GM23338 (cell line): ENCODE measurements around the gene GRIN2D. TPM values are rescaled to one million over a fixed set of nuclear protein-coding genes. Genes with fewer than 3 reads are reported as not detected.

Experiments used
- ATAC-seq: fragments of 200-7000 bp; cut with Tn5 transposase; 3 replicates; pipeline ENCODE4 v1.9.1; 2020
- DNase-seq: peaks from one replicate; pipeline ENCODE4 v3.0.0-alpha.2; 2015; ENCODE audit warnings: low spot score
- H2AFZ ChIP-seq: fragments of 200-600 bp; sonication (generic); 2 replicates; pipeline ENCODE4 v1.8.0; 2016; ENCODE audit warnings: antibody characterized with exemption, mild to moderate bottlenecking, moderate library complexity
- H3F3A ChIP-seq: fragments of 200-600 bp; sonication (generic); replicated peaks from 2 replicates; pipeline ENCODE4 v1.8.0; 2017; ENCODE audit warnings: antibody characterized with exemption, mixed run types, low read depth
- H3K27ac ChIP-seq: fragments of 200-600 bp; sonication (generic); 2 replicates; pipeline ENCODE4 v1.6.1; 2016; ENCODE audit warnings: low read depth
- H3K27me3 ChIP-seq: fragments of 200-600 bp; sonication (generic); 2 replicates; pipeline ENCODE4 v1.8.0; 2016; ENCODE audit warnings: mild to moderate bottlenecking, mixed run types, moderate library complexity; ENCODE audit not compliant: insufficient read depth
- H3K36me3 ChIP-seq: fragments of 200-600 bp; sonication (generic); 2 replicates; pipeline ENCODE4 v1.8.0; 2016; ENCODE audit warnings: mild to moderate bottlenecking; ENCODE audit not compliant: insufficient read depth
- H3K4me1 ChIP-seq: fragments of 200-600 bp; sonication (generic); 2 replicates; pipeline ENCODE4 v1.8.0; 2016; ENCODE audit warnings: mild to moderate bottlenecking, moderate library complexity; ENCODE audit not compliant: insufficient read depth
- H3K4me2 ChIP-seq: fragments of 200-600 bp; sonication (generic); 2 replicates; pipeline ENCODE4 v1.7.1; 2017; ENCODE audit warnings: mixed run types
- H3K4me3 ChIP-seq: fragments of 200-600 bp; sonication (generic); 2 replicates; pipeline ENCODE4 v1.6.1; 2016; ENCODE audit warnings: mixed run types
- H3K79me2 ChIP-seq: fragments of 200-600 bp; sonication (generic); replicated peaks from 2 replicates; pipeline ENCODE4 v1.8.0; 2017; ENCODE audit warnings: mild to moderate bottlenecking; ENCODE audit not compliant: insufficient read depth
- H3K9me2 ChIP-seq: fragments of 200-600 bp; sonication (generic); 2 replicates; pipeline ENCODE4 v1.8.0; 2017; ENCODE audit not compliant: insufficient read depth
- H4K20me1 ChIP-seq: fragments of 200-600 bp; sonication (generic); replicated peaks from 2 replicates; pipeline ENCODE4 v1.8.0; 2017; ENCODE audit warnings: mild to moderate bottlenecking; ENCODE audit not compliant: insufficient read depth
- H3K27ac Mint-ChIP-seq: 2 replicates; pipeline ENCODE4 v1.8.0; 2020; ENCODE audit warnings: inconsistent platforms, mild to moderate bottlenecking, moderate library complexity, mixed read lengths
- H3K27me3 Mint-ChIP-seq: 3 replicates; pipeline ENCODE4 v1.8.0; 2022; ENCODE audit warnings: low read depth, mild to moderate bottlenecking, moderate library complexity, mixed read lengths, inconsistent platforms; ENCODE audit not compliant: insufficient read depth, poor library complexity
- H3K36me3 Mint-ChIP-seq: 3 replicates; pipeline ENCODE4 v1.8.0; 2021; ENCODE audit warnings: low read depth, mild to moderate bottlenecking, inconsistent platforms, moderate library complexity, mixed read lengths
- H3K4me1 Mint-ChIP-seq: 3 replicates; pipeline ENCODE4 v1.8.0; 2020; ENCODE audit warnings: mild to moderate bottlenecking, inconsistent platforms, mixed read lengths
- H3K4me3 Mint-ChIP-seq: 3 replicates; pipeline ENCODE4 v1.8.0; 2021; ENCODE audit warnings: moderate library complexity, mild to moderate bottlenecking, inconsistent platforms, mixed read lengths
- H3K9me3 Mint-ChIP-seq: 3 replicates; pipeline ENCODE4 v1.8.0; 2020; ENCODE audit warnings: moderate library complexity, mild to moderate bottlenecking, inconsistent platforms, mixed read lengths
- CREB1 ChIP-seq: fragments of 250-450 bp; sonication (Bioruptor Pico); IDR thresholded peaks from 2 replicates; pipeline ENCODE4 v1.5.0; 2020; ENCODE audit warnings: low read depth, mild to moderate bottlenecking, moderate library complexity
- EZH2phosphoT487 ChIP-seq: fragments of 200-600 bp; sonication (generic); IDR thresholded peaks from one replicate; pipeline ENCODE4 v1.8.1; 2018; ENCODE audit warnings: antibody characterized with exemption; ENCODE audit not compliant: unreplicated experiment
- JUNB ChIP-seq: IDR thresholded peaks from one replicate; pipeline ENCODE4 v1.6.1; 2016; ENCODE audit warnings: antibody characterized with exemption; ENCODE audit not compliant: unreplicated experiment
- ZNF114 ChIP-seq: fragments of 250-450 bp; sonication (Bioruptor Pico); IDR thresholded peaks from 2 replicates; pipeline ENCODE4 v1.5.0; 2020; ENCODE audit warnings: mild to moderate bottlenecking, moderate library complexity
- ZNF331 ChIP-seq: fragments of 250-450 bp; sonication (Bioruptor Pico); IDR thresholded peaks from 2 replicates; pipeline ENCODE4 v1.5.0; 2020; ENCODE audit warnings: low read depth, mild to moderate bottlenecking, moderate library complexity
- polyA plus RNA-seq: library from polyadenylated mRNA; unstranded; fragments of >200 nt; fragmentation: Nextera tagmentation; extraction: Ambion mirVana; gene quantifications from 2 replicates; pipeline ENCODE4 v1.2.1, GENCODE V29; 2016
- total RNA-seq: library from RNA; depleted of rRNA; stranded (reverse); fragments of >200 nt; shearing (Covaris generic); gene quantifications from 2 replicates; pipeline ENCODE4 v1.2.3, GENCODE V29; 2014
- TF ChIP-seq, protein P1 (sequence below): fragments of 250-450 bp; sonication (Bioruptor Pico); IDR thresholded peaks from 2 replicates; pipeline ENCODE4 v1.5.0; 2020; ENCODE audit warnings: mild to moderate bottlenecking, moderate library complexity

GRIN2D gene
- total and polyA plus RNA-seq, 2 experiments from 2014 or later, result 4.4 to 20.0 TPM

DNA sequence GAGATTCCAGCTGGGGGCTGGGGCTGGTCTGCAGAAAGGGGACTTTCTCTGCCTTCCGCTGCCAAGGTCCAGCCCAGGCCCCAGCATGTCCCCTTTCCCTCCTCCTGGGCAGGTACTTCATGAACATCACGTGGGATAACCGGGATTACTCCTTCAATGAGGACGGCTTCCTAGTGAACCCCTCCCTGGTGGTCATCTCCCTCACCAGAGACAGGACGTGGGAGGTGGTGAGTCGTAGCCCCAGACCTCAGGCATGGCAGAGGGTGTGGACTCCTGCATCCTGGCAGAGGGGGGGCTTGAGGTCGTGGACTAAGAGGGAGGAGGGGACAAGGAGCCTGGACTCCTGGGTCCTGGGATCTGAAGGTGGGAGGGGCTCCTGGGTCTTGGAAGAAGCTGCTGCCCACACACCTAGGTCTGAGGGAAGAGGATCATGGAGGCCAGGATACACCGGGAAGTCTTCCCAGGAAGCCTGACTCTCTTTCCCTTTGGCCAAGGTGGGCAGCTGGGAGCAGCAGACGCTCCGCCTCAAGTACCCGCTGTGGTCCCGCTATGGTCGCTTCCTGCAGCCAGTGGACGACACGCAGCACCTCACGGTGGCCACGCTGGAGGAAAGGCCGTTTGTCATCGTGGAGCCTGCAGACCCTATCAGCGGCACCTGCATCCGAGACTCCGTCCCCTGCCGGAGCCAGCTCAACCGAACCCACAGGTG, 20.6 kb downstream of the GRIN2D start (continued):
- TF ChIP-seq, protein P1, sequence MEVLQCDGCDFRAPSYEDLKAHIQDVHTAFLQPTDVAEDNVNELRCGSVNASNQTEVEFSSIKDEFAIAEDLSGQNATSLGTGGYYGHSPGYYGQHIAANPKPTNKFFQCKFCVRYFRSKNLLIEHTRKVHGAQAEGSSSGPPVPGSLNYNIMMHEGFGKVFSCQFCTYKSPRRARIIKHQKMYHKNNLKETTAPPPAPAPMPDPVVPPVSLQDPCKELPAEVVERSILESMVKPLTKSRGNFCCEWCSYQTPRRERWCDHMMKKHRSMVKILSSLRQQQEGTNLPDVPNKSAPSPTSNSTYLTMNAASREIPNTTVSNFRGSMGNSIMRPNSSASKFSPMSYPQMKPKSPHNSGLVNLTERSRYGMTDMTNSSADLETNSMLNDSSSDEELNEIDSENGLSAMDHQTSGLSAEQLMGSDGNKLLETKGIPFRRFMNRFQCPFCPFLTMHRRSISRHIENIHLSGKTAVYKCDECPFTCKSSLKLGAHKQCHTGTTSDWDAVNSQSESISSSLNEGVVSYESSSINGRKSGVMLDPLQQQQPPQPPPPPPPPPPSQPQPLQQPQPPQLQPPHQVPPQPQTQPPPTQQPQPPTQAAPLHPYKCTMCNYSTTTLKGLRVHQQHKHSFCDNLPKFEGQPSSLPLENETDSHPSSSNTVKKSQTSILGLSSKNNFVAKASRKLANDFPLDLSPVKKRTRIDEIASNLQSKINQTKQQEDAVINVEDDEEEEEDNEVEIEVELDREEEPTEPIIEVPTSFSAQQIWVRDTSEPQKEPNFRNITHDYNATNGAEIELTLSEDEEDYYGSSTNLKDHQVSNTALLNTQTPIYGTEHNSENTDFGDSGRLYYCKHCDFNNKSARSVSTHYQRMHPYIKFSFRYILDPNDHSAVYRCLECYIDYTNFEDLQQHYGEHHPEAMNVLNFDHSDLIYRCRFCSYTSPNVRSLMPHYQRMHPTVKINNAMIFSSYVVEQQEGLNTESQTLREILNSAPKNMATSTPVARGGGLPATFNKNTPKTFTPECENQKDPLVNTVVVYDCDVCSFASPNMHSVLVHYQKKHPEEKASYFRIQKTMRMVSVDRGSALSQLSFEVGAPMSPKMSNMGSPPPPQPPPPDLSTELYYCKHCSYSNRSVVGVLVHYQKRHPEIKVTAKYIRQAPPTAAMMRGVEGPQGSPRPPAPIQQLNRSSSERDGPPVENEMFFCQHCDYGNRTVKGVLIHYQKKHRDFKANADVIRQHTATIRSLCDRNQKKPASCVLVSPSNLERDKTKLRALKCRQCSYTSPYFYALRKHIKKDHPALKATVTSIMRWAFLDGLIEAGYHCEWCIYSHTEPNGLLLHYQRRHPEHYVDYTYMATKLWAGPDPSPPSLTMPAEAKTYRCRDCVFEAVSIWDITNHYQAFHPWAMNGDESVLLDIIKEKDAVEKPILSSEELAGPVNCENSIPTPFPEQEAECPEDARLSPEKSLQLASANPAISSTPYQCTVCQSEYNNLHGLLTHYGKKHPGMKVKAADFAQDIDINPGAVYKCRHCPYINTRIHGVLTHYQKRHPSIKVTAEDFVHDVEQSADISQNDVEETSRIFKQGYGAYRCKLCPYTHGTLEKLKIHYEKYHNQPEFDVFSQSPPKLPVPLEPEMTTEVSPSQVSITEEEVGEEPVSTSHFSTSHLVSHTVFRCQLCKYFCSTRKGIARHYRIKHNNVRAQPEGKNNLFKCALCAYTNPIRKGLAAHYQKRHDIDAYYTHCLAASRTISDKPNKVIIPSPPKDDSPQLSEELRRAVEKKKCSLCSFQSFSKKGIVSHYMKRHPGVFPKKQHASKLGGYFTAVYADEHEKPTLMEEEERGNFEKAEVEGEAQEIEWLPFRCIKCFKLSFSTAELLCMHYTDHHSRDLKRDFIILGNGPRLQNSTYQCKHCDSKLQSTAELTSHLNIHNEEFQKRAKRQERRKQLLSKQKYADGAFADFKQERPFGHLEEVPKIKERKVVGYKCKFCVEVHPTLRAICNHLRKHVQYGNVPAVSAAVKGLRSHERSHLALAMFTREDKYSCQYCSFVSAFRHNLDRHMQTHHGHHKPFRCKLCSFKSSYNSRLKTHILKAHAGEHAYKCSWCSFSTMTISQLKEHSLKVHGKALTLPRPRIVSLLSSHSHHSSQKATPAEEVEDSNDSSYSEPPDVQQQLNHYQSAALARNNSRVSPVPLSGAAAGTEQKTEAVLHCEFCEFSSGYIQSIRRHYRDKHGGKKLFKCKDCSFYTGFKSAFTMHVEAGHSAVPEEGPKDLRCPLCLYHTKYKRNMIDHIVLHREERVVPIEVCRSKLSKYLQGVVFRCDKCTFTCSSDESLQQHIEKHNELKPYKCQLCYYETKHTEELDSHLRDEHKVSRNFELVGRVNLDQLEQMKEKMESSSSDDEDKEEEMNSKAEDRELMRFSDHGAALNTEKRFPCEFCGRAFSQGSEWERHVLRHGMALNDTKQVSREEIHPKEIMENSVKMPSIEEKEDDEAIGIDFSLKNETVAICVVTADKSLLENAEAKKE (CRISPR knock-in tag), result no peak
- TF ChIP-seq JUNB (no peak), ZNF331 (CRISPR knock-in tag) (no peak)

DNA sequence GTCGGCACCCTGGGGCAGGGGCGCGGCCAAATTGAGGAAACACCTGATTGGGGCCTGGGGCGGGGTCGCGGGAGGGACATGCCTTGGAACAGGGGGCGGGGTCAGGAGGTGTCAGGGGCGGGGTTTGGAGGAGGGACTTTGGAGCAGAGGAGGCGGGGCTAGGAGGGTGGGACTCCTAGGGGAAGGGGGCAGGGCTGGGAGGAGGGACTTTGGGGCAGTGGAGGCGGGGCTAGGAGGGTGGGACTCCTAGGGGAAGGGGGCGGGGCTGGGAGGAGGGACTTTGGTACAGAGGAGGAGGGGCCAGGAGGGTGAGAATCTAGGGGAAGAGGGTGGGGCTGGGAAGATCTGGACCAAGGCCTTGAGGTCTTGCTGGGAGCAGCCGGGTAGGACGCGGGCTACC, 21.9 kb downstream of the GRIN2D start:
- Mint-ChIP-seq H3K36me3 (peaks cover 12% of the 10 kb centered on the region), H3K4me1 (peaks cover 24% of the 10 kb centered on the region; the same call in 2 of the 3 replicates), H3K27me3 (peaks cover 23% of the 10 kb centered on the region), H3K4me3 (peak overlapping the region; percentile 74; the same call in 1 of the 3 replicates), H3K9me3 (no peaks in the 10 kb centered on the region; the same call in 2 of the 3 replicates), H3K27ac (no peak overlapping the region)
- Histone ChIP-seq H4K20me1 (no peaks in the 10 kb centered on the region; the same call in 1 of the 2 replicates), H3K79me2 (no peaks in the 10 kb centered on the region), H3F3A (peaks cover 10% of the 10 kb centered on the region; the same call in 1 of the 2 replicates), H2AFZ (no peak overlapping the region), H3K4me3 (peak overlapping the region; percentile 47; the same call in 1 of the 2 replicates), H3K4me1 (peaks cover 15% of the 10 kb centered on the region), H3K27me3 (no peaks in the 10 kb centered on the region), H3K36me3 (peaks cover 14% of the 10 kb centered on the region; the same call in 1 of the 2 replicates), H3K27ac (peak overlapping the region; percentile 92; the same call in 1 of the 2 replicates), H3K9me2 (no peaks in the 10 kb centered on the region), H3K4me2 (peak overlapping the region; percentile 74; the same call in 1 of the 2 replicates)
- ATAC-seq, result peak; percentile 53
- TF ChIP-seq CREB1 (CRISPR knock-in tag), result no peak
- no peak for TF ChIP-seq EZH2phosphoT487
- no peak for TF ChIP-seq JUNB
- TF ChIP-seq ZNF114 (CRISPR knock-in tag), result no peak
- peak; percentile 99 for DNase-seq
